Erythroblast (primary cell): Measurements from ENCODE around the gene WDR20.
"Not testable (repeated sequence)": the region's sequence is repeated elsewhere in the genome, so short reads cannot be mapped to it uniquely, and the experiment has no call there.

ENCODE experiments used
- DNase-seq, 2 experiments: peaks; one replicate each; lab custom pipeline; 2025; lab: John Stamatoyannopoulos, UW
- GATA1 ChIP-seq: IDR thresholded peaks from 2 replicates; pipeline ENCODE4 v1.6.1; 2011; ENCODE audit warnings: low read depth, mild to moderate bottlenecking, control low read depth, low read length, moderate library complexity
- POLR2A ChIP-seq: IDR thresholded peaks from 2 replicates; pipeline ENCODE4 v1.6.1; 2011; ENCODE audit warnings: mild to moderate bottlenecking, low read length

The WDR20 gene

DNA sequence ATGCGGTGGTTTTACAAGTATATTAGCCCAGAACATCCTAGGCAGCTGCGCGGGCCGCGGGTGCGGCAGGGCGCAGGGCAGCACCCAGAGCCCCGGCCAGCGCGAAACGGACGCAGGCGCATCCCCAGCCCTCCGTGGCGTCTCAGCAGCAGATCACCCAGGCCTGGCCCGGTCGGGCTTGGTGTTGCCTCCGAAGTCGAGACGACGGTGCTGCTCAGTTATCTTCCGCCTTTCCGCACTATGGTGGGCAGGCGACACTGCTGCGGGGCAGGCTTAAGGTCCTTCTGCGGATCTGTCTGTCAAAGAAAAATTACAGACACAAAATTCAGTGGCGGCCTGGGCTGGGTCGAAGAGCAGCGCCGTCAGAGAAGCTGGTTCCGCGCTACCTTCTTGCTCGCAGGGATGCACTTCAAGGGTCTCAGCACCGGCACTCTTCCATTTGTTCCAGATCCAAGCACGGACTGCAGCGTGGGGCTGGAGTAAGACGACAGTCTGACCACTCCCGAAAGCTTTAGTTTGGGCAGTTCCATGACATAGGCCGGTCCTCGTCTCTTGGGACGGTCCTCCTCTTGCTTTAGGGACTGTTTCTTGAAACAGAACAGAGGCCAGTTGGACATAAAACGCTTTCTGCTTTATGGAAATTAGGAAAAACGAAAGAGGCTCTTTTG lies 89.5 kb downstream of the WDR20 start:
- no peak for DNase-seq
- TF ChIP-seq POLR2A (no peak), GATA1 (no peak)

DNA sequence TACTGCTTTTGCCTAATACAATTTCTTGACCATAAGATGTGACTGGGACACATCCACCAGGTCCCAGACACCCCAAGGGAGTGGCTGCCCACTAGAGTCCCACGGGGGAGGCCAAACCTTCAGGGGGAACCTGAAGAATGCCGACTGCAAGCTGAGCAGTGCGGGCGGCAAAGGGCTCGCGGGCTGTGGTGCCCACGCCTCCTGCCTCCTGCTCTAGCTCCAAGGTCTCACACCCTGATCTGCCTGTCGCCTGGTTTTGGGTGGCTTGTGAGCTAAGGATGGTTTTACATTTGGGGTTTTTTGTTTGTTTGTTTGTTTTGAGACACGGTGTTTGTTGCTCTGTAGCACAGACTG lies 90.0 kb downstream of the WDR20 start:
- TF ChIP-seq POLR2A (no peak), GATA1 (no peak)
- no peak for DNase-seq

DNA sequence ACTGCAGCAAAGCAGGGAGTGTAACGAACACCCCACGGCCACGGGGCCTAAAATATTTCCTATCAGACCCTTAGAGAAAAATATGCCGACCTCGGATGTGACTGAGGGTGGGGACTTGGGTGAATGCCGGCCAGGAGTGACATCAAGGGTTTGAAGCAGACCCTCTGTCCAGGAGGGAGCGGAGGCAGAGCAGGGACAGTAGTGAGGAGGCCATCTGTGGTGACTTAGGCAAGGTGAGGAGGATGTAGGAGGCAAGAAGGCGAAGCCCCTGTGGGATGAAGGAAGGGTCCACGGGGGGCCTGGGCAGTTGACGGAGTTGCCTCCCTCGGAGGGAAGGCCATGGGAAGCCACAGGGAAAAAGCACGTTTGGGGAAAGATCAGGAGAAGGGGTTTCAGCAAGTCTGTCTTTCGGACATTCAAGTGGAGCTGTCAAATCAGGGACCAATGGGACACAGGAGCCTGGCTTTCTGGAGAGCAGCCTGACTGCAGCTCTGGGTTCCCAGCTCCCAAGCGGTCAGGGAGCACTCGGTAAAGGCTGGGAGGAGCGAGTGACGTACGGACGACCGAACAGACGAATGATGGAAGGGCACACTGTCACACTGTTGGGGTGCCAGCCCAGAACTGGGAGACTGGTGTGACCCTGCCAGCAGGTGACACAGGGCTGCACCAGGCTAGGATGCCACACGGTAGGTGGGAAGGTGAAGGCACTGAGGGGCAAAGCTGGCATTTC lies 90.9 kb downstream of the WDR20 start:
- DNase-seq, result no peak
- TF ChIP-seq POLR2A (no peak), GATA1 (no peak)

DNA sequence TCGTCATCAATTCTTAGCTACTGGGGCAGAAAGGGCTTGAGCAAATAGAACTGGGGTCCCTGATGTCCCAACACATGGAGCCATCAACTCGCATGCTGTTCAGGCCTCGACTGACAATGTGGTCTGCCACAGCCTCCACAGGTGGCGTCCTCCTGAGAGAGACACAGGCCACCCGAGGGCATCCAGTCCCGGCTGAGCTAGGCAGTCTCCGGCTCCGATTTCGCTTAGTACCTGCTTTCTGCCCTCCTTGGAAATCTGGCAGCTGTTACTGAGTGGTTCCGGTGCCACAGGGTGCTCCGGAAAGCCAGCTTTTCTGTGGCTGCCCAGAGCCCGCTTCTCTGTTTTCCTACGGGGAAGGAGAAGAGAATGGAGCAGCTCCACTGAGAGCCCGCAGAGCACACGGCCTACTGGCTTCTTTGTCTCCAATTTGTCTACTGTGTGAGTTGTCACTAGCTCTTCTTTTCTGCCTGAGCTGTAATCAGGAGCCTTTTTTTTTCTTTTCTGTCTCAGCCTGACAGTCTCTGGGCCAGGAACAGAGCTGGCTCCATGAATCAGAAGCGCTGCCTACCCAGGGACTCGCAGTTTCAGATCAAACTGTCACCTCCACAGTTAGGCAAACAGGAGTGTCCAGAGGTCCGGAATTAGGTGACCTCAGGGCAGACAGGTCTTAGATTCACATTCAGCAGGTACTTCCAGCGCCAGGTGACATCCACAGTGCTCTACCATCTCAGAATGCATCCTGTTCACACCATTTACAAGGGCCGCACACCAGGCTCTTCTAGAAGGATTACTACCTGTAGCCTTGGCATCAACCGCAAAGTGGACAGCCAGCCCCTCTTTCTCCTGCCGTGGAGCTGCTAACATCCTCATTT lies 92.0 kb downstream of the WDR20 start:
- TF ChIP-seq GATA1 (no peak), POLR2A (no peak)

DNA sequence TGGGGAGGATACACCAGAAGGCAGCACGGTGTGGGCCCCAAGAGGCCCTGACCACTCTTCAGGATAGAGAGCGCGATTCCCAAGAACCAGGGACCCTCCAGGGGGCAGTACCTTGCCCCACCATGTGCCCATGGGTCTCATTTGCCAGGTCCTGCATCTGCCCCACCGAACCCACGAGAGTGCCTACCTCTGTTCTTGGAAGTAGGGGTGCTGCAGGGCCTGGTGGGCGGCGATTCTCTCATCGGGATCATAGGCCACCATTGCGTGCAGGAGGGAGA lies 92.6 kb downstream of the WDR20 start:
- DNase-seq, result no peak
- TF ChIP-seq POLR2A (no peak), GATA1 (no peak)

More for the DNA sequence above, 92.0 kb downstream of the WDR20 start:
- no peak for DNase-seq

DNA sequence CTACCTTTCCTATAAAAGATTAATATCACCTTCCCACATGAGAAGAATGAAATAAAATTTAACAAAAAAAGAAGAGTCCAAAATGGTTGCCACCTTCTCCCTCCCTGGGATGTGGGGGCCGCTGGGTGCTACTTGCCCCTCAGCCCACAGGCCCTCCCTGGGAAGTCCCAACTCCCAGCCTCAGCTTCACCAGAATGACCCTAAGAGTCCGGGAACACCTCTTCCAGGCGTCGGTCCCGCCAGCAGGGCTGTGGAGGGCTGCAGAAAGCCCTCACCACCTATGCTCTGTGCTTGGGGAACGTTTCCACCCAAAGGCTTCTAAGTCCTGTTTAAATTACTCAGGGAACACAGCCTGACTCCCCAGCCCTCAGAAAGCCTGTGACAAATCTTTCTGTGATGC lies 93.4 kb downstream of the WDR20 start:
- no peak for DNase-seq
- TF ChIP-seq GATA1, result no peak
- no peak for TF ChIP-seq POLR2A

DNA sequence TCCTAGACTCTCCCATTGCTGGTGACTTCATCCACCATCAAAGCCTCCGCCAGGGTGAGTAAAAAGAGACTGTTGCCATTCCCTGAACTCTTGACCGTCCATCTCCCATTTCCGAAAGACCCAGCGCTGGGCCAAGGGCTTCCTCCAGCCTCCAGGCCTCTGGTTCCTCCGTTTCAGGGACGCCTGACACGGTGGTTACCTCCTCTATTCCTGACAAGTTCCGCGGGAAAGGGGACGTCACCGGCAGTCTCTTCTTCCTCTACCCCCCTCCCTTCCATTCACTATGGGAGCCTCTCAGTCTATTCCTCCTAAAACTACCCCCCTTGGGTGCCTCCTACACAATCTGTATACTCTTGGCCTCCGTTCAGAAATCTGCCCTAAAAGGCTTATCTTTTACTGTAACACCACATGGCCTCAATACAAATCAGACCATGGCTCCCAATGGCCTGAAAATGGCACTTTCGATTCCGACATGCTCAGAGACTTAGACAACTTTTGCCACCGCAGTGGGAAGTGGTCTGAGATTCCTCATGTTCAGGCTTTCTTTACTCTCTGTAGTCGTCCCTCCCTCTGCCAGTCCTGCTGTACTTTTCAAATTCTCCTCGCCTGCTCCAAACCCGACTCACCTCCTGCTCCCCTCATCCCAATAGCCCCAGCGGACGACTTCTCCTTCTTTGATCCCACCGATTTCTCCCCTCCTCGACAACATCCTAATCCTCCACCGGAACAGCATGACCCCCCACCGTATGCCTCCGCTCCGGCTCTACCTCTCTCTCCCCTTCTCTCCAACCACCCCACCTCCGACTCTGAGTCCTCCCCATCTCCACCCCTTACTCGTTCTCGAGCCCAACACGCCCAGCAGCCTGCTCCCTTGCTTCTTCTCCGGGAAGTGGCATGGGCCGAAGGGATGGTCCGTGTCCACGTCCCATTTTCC lies 94.9 kb downstream of the WDR20 start:
- DNase-seq, result peak; percentile 45 to 55
- TF ChIP-seq POLR2A, result no peak
- no peak for TF ChIP-seq GATA1

DNA sequence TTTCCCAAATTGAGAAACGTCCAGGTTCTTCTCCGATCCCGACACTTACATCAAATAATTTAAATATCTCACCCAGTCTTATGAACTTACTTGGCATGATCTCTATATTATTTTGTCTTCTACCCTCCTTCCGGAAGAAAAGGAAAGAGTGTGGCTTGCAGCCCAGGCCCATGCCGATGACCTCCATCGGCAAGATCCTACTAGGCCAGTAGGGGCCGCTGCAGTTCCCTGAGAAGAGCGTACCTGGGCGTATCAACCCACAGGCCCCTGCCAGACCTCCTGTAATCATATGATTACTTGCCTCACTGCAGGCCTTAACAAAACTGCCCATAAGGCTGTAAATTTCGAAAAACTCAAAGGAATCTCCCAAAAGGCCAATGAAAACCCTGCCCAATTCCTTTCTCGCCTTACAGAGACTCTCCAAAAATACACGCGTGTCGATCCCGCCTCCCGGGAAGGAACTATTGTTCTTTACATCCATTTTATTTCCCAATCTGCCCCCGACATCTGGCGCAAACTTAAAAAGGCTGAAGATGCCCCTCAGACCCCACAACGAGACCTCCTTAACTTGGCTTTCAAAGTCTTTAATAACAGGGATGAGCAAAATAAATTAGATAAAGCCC lies 95.7 kb downstream of the WDR20 start:
- DNase-seq, result peak; percentile 88 to 91
- TF ChIP-seq GATA1 (no peak), POLR2A (no peak)

DNA sequence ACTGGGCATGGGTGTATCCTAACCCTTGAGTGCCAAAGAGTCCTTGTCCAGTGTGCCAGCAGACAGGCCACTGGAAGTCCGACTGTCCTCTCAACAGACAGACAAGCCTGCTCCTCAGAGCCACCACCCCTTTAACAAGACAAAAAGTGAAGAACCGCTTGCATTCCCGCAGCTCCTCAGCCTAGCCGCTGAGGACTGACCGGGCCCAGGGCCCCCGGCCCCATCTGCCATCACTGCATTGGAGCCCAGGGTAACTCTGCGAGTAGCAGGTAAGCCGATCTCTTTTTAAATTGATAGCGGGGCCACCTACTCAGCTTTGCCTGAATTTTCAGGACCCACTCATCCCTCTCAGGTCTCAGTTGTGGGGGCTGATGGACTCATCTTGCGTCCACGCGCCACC lies 96.3 kb downstream of the WDR20 start:
- TF ChIP-seq GATA1 (no peak), POLR2A (no peak)
- no peak for DNase-seq

DNA sequence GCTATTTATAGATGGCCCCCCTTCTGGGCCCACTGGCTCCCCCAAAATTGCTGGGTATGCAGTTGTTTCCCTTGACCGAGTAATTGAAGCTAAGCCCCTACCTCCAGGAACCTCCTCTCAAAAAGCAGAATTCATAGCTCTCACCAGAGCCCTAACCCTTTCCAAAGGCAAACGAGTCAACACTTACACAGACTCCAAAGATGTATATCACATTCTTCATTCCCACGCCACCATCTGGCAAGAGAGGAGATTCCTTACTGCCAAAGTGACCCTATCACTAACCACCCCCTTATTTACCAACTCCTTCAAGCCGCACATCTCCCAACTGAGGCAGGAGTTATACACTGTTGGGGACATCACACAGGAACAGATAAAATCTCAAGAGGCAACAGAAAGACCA lies 98.4 kb downstream of the WDR20 start:
- TF ChIP-seq POLR2A (no peak), GATA1 (no peak)
- no peak for DNase-seq

DNA sequence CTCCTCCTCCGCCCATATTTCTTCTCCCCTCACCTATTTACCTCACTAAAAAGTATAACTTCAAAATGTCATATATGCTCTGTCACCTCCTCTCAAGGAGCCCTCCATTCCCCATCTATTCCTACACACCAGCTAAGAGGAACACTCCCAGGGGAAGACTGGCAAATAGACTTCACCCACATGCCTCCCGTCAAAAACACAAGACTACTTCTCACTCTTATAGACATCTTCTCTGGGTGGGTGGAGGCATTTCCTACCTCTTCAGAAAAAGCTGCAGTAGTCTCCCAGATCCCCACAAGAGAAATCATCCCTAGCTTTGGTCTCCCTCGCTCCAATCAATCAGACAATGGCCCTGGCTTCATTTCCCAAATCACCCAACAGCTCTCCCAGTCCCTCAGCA lies 99.1 kb downstream of the WDR20 start:
- no peak for TF ChIP-seq POLR2A
- no peak for TF ChIP-seq GATA1
- no peak for DNase-seq

DNA sequence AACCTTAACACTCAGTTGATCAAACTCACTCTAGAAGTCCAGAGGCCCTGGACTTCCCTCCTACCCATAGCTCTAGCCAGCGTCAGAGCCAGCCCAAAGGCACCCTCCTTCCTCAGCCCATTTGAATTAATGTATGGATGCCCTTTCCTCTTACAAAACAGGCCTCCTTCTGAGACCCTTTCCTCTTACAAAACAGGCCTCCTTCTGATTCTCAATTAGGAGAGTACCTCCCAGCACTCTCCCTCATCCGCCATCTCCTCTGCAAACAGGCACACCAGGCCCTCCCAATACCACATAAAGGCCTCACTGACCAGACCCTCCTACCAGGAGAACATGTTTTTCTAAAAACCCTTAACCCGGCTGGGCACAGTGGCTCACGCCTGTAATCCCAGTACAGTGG lies 99.5 kb downstream of the WDR20 start:
- DNase-seq, result no peak
- TF ChIP-seq POLR2A (no peak), GATA1 (no peak)

DNA sequence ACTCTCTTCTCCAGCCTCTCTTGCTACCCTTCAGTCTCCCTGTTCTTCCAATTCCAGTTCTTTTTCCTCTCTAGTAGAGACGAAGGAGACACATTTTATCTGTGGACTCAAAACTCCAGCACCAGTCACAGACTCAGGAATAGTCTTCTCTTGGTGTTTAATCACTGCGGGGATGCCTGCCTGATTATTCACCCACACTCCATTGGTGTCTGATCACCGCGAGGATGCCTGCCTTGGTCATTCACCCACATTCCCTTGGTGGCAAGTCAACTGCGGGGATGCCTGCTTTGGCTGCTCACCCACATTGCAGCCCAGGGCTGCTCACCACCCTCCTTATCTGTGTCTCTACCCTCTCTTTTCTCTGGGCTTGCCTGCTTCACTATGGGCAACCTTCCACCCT lies 100.8 kb downstream of the WDR20 start:
- DNase-seq, result not testable (repeated sequence)
